AG08395 (cell line): Measurements from ENCODE around the gene GAPVD1.
"Not testable (repeated sequence)": the region's sequence is repeated elsewhere in the genome, so short reads cannot be mapped to it uniquely, and the experiment has no call there.

Experiments used
- DNase-seq: peaks from one replicate; pipeline ENCODE4 v3.0.0; 2012; ENCODE audit warnings: mixed read lengths, low spot score

The GAPVD1 gene

GRCh38 chr9:125374443-125375309, 113.0 kb downstream of the GAPVD1 start:
- DNase-seq, result peak; percentile 88

GRCh38 chr9:125375820-125376219, 114.2 kb downstream of the GAPVD1 start:
- DNase-seq, result no peak

- no peak for DNase-seq
These were observed 114.9 kb downstream of the GAPVD1 start for GRCh38 chr9:125376261-125377226.

- DNase-seq, result no peak
These were observed 116.1 kb downstream of the GAPVD1 start for GRCh38 chr9:125377584-125378250.

GRCh38 chr9:125378778-125379177, 117.2 kb downstream of the GAPVD1 start:
- DNase-seq, result no peak

- DNase-seq, result no peak
These were observed 117.6 kb downstream of the GAPVD1 start for GRCh38 chr9:125379208-125379607.

GRCh38 chr9:125380406-125380805, 118.8 kb downstream of the GAPVD1 start:
- no peak for DNase-seq

- no peak for DNase-seq
These were observed 126.4 kb downstream of the GAPVD1 start for GRCh38 chr9:125387861-125388524.

- no peak for DNase-seq
These were observed 127.4 kb downstream of the GAPVD1 start for GRCh38 chr9:125388978-125389377.

GRCh38 chr9:125391704-125392103, 130.1 kb downstream of the GAPVD1 start:
- DNase-seq, result no peak

- DNase-seq, result no peak
These were observed 131.8 kb downstream of the GAPVD1 start for GRCh38 chr9:125393426-125393825.

- DNase-seq, result no peak
These were observed 135.2 kb downstream of the GAPVD1 start for GRCh38 chr9:125396799-125397198.

GRCh38 chr9:125397736-125398135, 136.1 kb downstream of the GAPVD1 start:
- peak; percentile 43 for DNase-seq

GRCh38 chr9:125398243-125398642, 136.6 kb downstream of the GAPVD1 start:
- DNase-seq, result no peak

- DNase-seq, result no peak
These were observed 137.5 kb downstream of the GAPVD1 start for GRCh38 chr9:125399165-125399564.

GRCh38 chr9:125399666-125400065, 138.0 kb downstream of the GAPVD1 start:
- DNase-seq, result no peak

- DNase-seq, result not testable (repeated sequence)
These were observed 138.6 kb downstream of the GAPVD1 start for GRCh38 chr9:125400232-125400631.

- DNase-seq, result peak; percentile 30
These were observed 139.4 kb downstream of the GAPVD1 start for GRCh38 chr9:125400725-125401716.

- no peak for DNase-seq
These were observed 143.1 kb downstream of the GAPVD1 start for GRCh38 chr9:125404733-125405132.
